WTC11 (cell line): ENCODE data around the gene MTPN. TPM values are rescaled to one million over a fixed set of nuclear protein-coding genes. Genes with fewer than 3 reads are reported as not detected.

ENCODE experiments used
- ATAC-seq: fragments of 200-7000 bp; cut with Tn5 transposase; 2 replicates; pipeline ENCODE4 v1.10.0; 2021; ENCODE audit warnings: mild to moderate bottlenecking, moderate library complexity
- CTCF ChIA-PET: fragments of 300-600 bp; sonication (Branson Sonifier 250); formaldehyde crosslinking; loops from one replicate; lab custom pipeline; 2021; ENCODE audit warnings: antibody characterized with exemption; lab: Charles Lee
- POLR2A ChIA-PET: fragments of 350-600 bp; sonication (Branson Sonifier 250); formaldehyde crosslinking; loops from one replicate; lab custom pipeline; 2021; ENCODE audit warnings: antibody characterized with exemption; lab: Charles Lee
- DNase-seq: peaks from one replicate; pipeline ENCODE4 v3.0.0; 2021; ENCODE audit warnings: low spot score
- H3K27ac Mint-ChIP-seq: 2 replicates; pipeline ENCODE4 v1.8.0; 2021; ENCODE audit warnings: mixed read lengths
- H3K27me3 Mint-ChIP-seq: 2 replicates; pipeline ENCODE4 v1.8.0; 2021; ENCODE audit warnings: low read depth, mild to moderate bottlenecking, moderate library complexity, mixed read lengths
- H3K36me3 Mint-ChIP-seq: 2 replicates; pipeline ENCODE4 v1.8.0; 2021; ENCODE audit warnings: mixed read lengths
- H3K4me1 Mint-ChIP-seq: 2 replicates; pipeline ENCODE4 v1.8.0; 2022; ENCODE audit warnings: mixed read lengths
- H3K4me3 Mint-ChIP-seq: 2 replicates; pipeline ENCODE4 v1.8.0; 2021; ENCODE audit warnings: mild to moderate bottlenecking, moderate library complexity, mixed read lengths
- H3K9me3 Mint-ChIP-seq: 2 replicates; pipeline ENCODE4 v1.8.0; 2021; ENCODE audit warnings: mixed read lengths
- ATF1 ChIP-seq: sonication (generic); formaldehyde crosslinking; IDR thresholded peaks from 2 replicates; pipeline ENCODE4 v1.8.1; 2023; ENCODE audit warnings: mild to moderate bottlenecking, moderate library complexity, missing genetic modification reagents
- ATF2 ChIP-seq: sonication (generic); formaldehyde crosslinking; IDR thresholded peaks from 2 replicates; pipeline ENCODE4 v1.8.1; 2022; ENCODE audit warnings: low read depth, missing genetic modification reagents, borderline replicate concordance
- CTCF ChIP-seq: fragments of 200-600 bp; IDR thresholded peaks from 2 replicates; pipeline ENCODE4 v1.8.0; 2022; ENCODE audit warnings: antibody characterized with exemption
- E2F4 ChIP-seq: sonication (generic); formaldehyde crosslinking; IDR thresholded peaks from 2 replicates; pipeline ENCODE4 v1.8.1; 2022; ENCODE audit warnings: low read depth, mild to moderate bottlenecking, moderate library complexity, missing genetic modification reagents, borderline replicate concordance
- FOXK1 ChIP-seq: sonication (generic); formaldehyde crosslinking; IDR thresholded peaks from 2 replicates; pipeline ENCODE4 v1.8.0; 2022; ENCODE audit warnings: mild to moderate bottlenecking, moderate library complexity, missing genetic modification reagents
- GABPB1 ChIP-seq: sonication (generic); formaldehyde crosslinking; IDR thresholded peaks from 2 replicates; pipeline ENCODE4 v1.8.1; 2023; ENCODE audit warnings: mild to moderate bottlenecking, missing genetic modification reagents
- IRF2 ChIP-seq: sonication (generic); formaldehyde crosslinking; IDR thresholded peaks from 2 replicates; pipeline ENCODE4 v1.8.0; 2022; ENCODE audit warnings: low read depth, missing genetic modification reagents, borderline replicate concordance
- MLX ChIP-seq: sonication (generic); formaldehyde crosslinking; IDR thresholded peaks from 2 replicates; pipeline ENCODE4 v1.8.1; 2023; ENCODE audit warnings: mild to moderate bottlenecking, missing genetic modification reagents, moderate library complexity
- MYBL2 ChIP-seq: sonication (generic); formaldehyde crosslinking; IDR thresholded peaks from 2 replicates; pipeline ENCODE4 v1.8.1; 2023; ENCODE audit warnings: mild to moderate bottlenecking, moderate library complexity, missing genetic modification reagents
- SOX15 ChIP-seq: fragments of 250-450 bp; sonication (Bioruptor Pico); IDR thresholded peaks from 2 replicates; pipeline ENCODE4 v1.9.0; 2021; ENCODE audit warnings: mild to moderate bottlenecking
- TCF7 ChIP-seq: sonication (generic); formaldehyde crosslinking; IDR thresholded peaks from 2 replicates; pipeline ENCODE4 v1.8.0; 2022; ENCODE audit warnings: mild to moderate bottlenecking, low read depth, missing genetic modification reagents, moderate library complexity
- TEAD1 ChIP-seq: sonication (generic); formaldehyde crosslinking; IDR thresholded peaks from 2 replicates; pipeline ENCODE4 v1.8.0; 2022; ENCODE audit warnings: mild to moderate bottlenecking, missing genetic modification reagents
- TP53 ChIP-seq: sonication (generic); formaldehyde crosslinking; IDR thresholded peaks from 2 replicates; pipeline ENCODE4 v1.8.1; 2023; ENCODE audit warnings: mild to moderate bottlenecking, missing genetic modification reagents
- ZNF121 ChIP-seq: sonication (generic); formaldehyde crosslinking; IDR thresholded peaks from 2 replicates; pipeline ENCODE4 v1.8.0; 2023; ENCODE audit warnings: missing genetic modification reagents
- ZNF219 ChIP-seq: sonication (generic); formaldehyde crosslinking; IDR thresholded peaks from 2 replicates; pipeline ENCODE4 v1.8.0; 2023; ENCODE audit warnings: missing genetic modification reagents, mild to moderate bottlenecking, borderline replicate concordance
- ZNF232 ChIP-seq: sonication (generic); formaldehyde crosslinking; IDR thresholded peaks from 2 replicates; pipeline ENCODE4 v1.8.0; 2022; ENCODE audit warnings: mild to moderate bottlenecking, missing genetic modification reagents
- ZNF317 ChIP-seq: sonication (generic); formaldehyde crosslinking; IDR thresholded peaks from 2 replicates; pipeline ENCODE4 v1.8.1; 2023; ENCODE audit warnings: low read depth, mild to moderate bottlenecking, moderate library complexity, missing genetic modification reagents, borderline replicate concordance
- ZNF416 ChIP-seq: fragments of 250-450 bp; sonication (Bioruptor Pico); IDR thresholded peaks from 2 replicates; pipeline ENCODE4 v1.9.0; 2021; ENCODE audit warnings: mild to moderate bottlenecking, inconsistent platforms
- total RNA-seq: library from RNA; stranded (reverse); gene quantifications from 3 replicates; pipeline ENCODE4 v1.2.3, GENCODE V29; 2021
- TF ChIP-seq, protein P1 (sequence below): sonication (generic); formaldehyde crosslinking; IDR thresholded peaks from 2 replicates; pipeline ENCODE4 v1.8.0; 2022; ENCODE audit warnings: missing genetic modification reagents
- TF ChIP-seq, protein P2 (sequence below): fragments of 250-450 bp; sonication (Bioruptor Pico); IDR thresholded peaks from 2 replicates; pipeline ENCODE4 v1.9.0; 2021; ENCODE audit warnings: mild to moderate bottlenecking, borderline replicate concordance
- TF ChIP-seq, protein P3 (sequence below): sonication (generic); formaldehyde crosslinking; IDR thresholded peaks from 2 replicates; pipeline ENCODE4 v1.8.0; 2022; ENCODE audit warnings: mild to moderate bottlenecking, missing genetic modification reagents

Gene MTPN
- total RNA-seq, 1 experiment from 2014 or later = 92.5 TPM

GRCh38 chr7:135977007-135977741, at the start of gene MTPN (continued):
- TF ChIP-seq TEAD1 (CRISPR knock-in tag) (no peak), MYBL2 (CRISPR knock-in tag) (no peak), ATF1 (CRISPR knock-in tag) (no peak), SOX15 (CRISPR knock-in tag) (no peak), GABPB1 (peak; percentile 76), ZNF416 (CRISPR knock-in tag) (no peak), FOXK1 (CRISPR knock-in tag) (peak; percentile 38; the same call in 1 of the 2 replicates)
- TF ChIP-seq, all 79 proteins: peak for 7

DNA sequence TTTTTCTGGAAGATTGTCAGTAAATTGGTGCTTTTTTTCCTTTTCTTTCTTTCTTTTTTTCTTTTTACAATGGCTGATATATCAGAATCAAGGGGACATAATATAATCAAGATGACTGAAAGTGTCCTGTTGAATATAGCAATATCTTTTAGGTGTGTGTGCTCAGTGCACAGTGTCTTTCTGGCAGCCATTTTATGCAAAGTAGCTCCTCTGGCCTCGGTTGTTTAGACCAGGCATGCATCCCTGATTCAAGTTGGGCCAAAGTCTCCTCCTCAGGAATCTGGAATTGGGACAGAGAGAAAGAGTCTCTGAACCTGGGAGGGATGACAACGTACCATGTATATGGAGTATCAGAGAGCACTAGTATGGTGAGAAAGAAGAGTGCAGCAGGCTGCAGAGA, 49.0 kb upstream of the MTPN start:
- DNase-seq (no peak), ATAC-seq (no peak)
- Mint-ChIP-seq H3K36me3 (no peaks in the 10 kb centered on the region), H3K27ac (no peak overlapping the region), H3K27me3 (peaks cover 2% of the 10 kb centered on the region; the same call in 1 of the 2 replicates), H3K9me3 (no peaks in the 10 kb centered on the region), H3K4me1 (no peaks in the 10 kb centered on the region), H3K4me3 (no peak overlapping the region)
- CTCF ChIA-PET = no interaction called here
- POLR2A ChIA-PET = no interaction called here
- TF ChIP-seq, protein P1, sequence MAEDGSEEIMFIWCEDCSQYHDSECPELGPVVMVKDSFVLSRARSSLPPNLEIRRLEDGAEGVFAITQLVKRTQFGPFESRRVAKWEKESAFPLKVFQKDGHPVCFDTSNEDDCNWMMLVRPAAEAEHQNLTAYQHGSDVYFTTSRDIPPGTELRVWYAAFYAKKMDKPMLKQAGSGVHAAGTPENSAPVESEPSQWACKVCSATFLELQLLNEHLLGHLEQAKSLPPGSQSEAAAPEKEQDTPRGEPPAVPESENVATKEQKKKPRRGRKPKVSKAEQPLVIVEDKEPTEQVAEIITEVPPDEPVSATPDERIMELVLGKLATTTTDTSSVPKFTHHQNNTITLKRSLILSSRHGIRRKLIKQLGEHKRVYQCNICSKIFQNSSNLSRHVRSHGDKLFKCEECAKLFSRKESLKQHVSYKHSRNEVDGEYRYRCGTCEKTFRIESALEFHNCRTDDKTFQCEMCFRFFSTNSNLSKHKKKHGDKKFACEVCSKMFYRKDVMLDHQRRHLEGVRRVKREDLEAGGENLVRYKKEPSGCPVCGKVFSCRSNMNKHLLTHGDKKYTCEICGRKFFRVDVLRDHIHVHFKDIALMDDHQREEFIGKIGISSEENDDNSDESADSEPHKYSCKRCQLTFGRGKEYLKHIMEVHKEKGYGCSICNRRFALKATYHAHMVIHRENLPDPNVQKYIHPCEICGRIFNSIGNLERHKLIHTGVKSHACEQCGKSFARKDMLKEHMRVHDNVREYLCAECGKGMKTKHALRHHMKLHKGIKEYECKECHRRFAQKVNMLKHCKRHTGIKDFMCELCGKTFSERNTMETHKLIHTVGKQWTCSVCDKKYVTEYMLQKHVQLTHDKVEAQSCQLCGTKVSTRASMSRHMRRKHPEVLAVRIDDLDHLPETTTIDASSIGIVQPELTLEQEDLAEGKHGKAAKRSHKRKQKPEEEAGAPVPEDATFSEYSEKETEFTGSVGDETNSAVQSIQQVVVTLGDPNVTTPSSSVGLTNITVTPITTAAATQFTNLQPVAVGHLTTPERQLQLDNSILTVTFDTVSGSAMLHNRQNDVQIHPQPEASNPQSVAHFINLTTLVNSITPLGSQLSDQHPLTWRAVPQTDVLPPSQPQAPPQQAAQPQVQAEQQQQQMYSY (CRISPR knock-in tag) = no peak
- no peak for TF ChIP-seq ZNF121 (CRISPR knock-in tag)
- TF ChIP-seq, protein P2, sequence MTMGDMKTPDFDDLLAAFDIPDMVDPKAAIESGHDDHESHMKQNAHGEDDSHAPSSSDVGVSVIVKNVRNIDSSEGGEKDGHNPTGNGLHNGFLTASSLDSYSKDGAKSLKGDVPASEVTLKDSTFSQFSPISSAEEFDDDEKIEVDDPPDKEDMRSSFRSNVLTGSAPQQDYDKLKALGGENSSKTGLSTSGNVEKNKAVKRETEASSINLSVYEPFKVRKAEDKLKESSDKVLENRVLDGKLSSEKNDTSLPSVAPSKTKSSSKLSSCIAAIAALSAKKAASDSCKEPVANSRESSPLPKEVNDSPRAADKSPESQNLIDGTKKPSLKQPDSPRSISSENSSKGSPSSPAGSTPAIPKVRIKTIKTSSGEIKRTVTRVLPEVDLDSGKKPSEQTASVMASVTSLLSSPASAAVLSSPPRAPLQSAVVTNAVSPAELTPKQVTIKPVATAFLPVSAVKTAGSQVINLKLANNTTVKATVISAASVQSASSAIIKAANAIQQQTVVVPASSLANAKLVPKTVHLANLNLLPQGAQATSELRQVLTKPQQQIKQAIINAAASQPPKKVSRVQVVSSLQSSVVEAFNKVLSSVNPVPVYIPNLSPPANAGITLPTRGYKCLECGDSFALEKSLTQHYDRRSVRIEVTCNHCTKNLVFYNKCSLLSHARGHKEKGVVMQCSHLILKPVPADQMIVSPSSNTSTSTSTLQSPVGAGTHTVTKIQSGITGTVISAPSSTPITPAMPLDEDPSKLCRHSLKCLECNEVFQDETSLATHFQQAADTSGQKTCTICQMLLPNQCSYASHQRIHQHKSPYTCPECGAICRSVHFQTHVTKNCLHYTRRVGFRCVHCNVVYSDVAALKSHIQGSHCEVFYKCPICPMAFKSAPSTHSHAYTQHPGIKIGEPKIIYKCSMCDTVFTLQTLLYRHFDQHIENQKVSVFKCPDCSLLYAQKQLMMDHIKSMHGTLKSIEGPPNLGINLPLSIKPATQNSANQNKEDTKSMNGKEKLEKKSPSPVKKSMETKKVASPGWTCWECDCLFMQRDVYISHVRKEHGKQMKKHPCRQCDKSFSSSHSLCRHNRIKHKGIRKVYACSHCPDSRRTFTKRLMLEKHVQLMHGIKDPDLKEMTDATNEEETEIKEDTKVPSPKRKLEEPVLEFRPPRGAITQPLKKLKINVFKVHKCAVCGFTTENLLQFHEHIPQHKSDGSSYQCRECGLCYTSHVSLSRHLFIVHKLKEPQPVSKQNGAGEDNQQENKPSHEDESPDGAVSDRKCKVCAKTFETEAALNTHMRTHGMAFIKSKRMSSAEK (CRISPR knock-in tag) = no peak
- TF ChIP-seq ZNF219 = no peak
- TF ChIP-seq ZNF317 (CRISPR knock-in tag) = no peak
- no peak for TF ChIP-seq CTCF
- TF ChIP-seq ZNF232 (CRISPR knock-in tag) = no peak
- TF ChIP-seq ATF2 (CRISPR knock-in tag) = no peak
- no peak for TF ChIP-seq MLX (CRISPR knock-in tag)
- TF ChIP-seq IRF2 (CRISPR knock-in tag) = no peak
- TF ChIP-seq, protein P3, sequence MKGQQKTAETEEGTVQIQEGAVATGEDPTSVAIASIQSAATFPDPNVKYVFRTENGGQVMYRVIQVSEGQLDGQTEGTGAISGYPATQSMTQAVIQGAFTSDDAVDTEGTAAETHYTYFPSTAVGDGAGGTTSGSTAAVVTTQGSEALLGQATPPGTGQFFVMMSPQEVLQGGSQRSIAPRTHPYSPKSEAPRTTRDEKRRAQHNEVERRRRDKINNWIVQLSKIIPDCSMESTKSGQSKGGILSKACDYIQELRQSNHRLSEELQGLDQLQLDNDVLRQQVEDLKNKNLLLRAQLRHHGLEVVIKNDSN = no peak
- TF ChIP-seq TCF7 (CRISPR knock-in tag) = no peak
- TF ChIP-seq TP53 (CRISPR knock-in tag) = no peak
- TF ChIP-seq E2F4 (CRISPR knock-in tag) = no peak
